Limb (tissue), 2 donors: Measurements from ENCODE around the gene ULK1.
"Not testable (repeated sequence)": the region's sequence is repeated elsewhere in the genome, so short reads cannot be mapped to it uniquely, and the experiment has no call there.

Source experiments
- DNase-seq, 2 donors: peaks; one replicate each; pipeline ENCODE4 v3.0.0-alpha.2; 2016; ENCODE audit errors: extremely low spot score in 2 of 2

The ULK1 gene

GRCh38 chr12:131885543-131886057 lies 8.8 kb upstream of the ULK1 start:
- DNase-seq: no peak

DNA sequence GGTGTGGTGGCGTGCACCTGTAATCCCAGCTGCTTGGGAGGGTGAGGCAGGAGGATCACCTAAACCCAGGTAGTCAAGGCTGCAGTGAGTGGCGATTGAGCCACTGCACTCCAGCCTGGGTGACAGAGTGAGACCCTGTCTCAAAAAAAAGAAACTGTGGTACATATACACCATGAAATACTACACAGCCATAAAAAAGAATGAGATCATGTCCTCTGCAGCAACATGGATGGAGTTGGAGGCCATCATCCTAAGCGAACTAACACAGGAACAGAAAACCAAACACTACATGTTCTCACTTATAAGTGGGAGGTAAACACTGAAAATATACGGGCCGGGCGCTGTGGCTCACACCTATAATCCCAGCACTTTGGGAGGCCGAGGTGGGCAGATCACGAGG lies 2.7 kb upstream of the ULK1 start:
- DNase-seq: not testable (repeated sequence)

- peak in 1 of 2 donors; percentile 25 for DNase-seq
Measured at GRCh38 chr12:131892711-131893604, 1.5 kb upstream of the ULK1 start.

- no peak for DNase-seq
Measured at GRCh38 chr12:131893605-131894312, 663 bp upstream of the ULK1 start.

GRCh38 chr12:131894981-131895639 lies 688 bp downstream of the ULK1 start:
- DNase-seq: peak in 1 of 2 donors; percentile 60

DNA sequence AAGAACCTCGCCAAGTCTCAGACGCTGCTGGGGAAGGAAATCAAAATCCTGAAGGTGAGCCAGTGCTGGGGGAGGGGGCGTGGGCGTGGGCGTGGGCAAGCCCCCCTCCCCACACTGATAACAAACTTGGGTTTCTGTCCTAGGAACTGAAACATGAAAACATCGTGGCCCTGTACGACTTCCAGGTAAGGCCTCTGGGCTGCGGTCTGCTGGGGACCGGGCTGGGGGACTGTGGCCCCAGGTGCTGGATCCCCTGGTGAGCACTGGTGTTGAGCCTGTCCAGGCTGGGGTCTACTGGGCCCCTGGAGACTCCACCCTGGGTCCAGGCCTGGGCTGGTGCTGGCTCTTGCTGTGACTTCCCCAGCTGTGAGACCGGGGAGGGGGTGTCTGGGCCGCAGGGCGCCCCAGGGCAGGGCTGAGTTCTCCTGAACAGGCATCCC lies 1.2 kb downstream of the ULK1 start:
- DNase-seq: no peak

DNA sequence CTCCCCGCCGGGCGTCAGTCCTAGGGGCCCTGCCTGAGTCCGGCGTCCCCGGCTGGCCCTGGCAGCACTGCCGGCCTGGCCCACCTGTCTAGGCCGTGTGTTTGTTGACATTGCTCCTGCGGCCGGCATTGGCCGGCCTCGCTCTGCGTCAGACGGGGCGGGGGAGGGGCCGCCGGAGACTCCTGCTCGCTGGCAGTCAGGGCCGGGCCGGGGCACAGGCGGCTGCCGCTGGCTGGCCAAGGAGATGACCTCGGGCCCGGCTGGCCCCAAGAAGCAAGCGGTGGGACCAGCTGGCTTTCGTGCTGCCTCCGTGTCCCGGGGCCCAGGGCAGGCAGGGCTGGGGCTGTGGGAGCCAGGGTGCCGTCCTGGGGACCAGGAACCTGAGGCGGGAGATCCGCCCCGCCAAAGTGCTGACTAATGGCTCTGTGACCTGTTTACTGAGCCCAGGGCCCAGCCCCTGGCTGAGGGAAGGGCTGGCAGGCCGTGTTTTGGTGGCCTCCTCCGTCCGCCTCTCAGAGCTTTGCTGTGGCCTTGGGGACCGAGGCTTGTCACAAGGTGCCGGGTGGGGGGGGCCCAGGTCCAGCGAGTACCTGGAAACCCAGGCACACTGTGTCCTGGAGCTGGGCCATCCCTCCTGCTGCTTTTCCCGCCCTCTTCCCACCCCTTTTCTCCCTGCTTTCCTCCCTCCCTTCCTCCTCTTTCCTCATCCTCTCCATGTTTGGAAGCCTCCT lies 1.8 kb downstream of the ULK1 start:
- peak; percentile 56 to 84 for DNase-seq

GRCh38 chr12:131896811-131897270 lies 2.4 kb downstream of the ULK1 start:
- DNase-seq: peak in 1 of 2 donors; percentile 10

DNA sequence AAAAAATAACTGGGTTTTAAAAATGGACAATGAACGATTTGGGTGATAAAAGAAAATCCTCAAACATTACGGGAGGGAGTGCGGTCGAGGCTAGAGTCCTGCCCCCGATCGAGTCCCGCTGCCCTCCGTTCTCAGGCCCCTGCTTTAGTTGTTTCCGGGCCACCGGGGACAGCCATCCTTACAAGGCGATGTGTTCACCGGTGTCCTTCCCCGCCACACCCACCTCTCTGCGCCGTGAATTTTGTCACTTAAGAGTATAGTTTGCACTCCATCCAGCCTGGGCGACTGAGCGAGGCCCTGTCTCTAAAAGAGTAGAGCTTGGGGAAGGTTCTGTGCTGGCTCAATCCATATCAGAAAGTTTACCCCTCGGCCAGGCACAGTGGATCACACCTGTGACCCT lies 2.9 kb downstream of the ULK1 start:
- no peak for DNase-seq

- peak in 1 of 2 donors; percentile 24 for DNase-seq
Measured at GRCh38 chr12:131897875-131898274, 3.5 kb downstream of the ULK1 start.

GRCh38 chr12:131900397-131900796 lies 6.0 kb downstream of the ULK1 start:
- DNase-seq: peak in 1 of 2 donors; percentile 30

- no peak for DNase-seq
Measured at GRCh38 chr12:131901431-131902331, 7.3 kb downstream of the ULK1 start.

DNA sequence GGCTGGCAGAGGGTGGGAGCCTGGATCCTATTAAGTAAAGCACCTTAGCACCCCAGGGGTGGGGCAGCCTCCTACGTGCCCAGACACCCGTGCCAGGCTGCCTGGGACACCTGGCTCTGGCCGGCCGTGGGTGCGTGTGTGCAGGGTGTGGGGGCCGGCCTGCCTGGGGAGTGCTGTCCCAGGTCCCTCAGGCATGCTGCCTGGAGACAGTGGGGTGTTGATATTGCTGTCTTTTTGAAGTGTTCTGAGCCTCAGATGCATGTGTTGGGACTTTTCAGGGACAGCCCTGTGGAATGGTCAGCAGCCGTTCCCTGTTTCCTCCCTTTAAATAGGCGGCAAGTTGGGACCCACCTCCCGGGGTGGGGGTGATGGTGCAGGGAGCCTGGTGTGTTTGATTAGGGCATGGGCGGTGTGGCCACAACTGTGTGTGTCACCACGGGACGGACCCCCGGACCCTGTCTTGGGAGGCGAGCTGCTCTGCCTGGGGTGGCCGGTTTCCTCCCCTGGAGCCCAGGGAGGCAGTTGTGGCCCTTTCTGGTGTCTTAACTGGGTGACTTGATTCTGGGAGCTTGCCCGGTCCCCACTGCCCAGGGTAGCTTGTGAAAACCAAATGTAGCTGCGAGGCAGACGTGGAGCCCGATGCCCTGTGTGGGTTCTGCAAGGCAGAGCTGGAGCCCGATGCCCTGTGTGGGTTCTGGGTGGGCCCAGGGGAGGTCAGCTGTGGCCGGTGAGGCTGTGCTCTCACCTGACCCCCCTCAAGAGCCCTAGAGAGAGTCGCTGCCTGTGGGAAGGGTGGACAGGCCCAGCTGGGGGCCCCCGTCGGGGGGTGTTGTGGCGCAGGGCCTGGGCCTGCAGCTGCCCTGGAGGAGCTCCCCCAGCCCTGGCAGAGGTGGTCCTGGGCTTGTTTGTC lies 8.2 kb downstream of the ULK1 start:
- DNase-seq: no peak

DNA sequence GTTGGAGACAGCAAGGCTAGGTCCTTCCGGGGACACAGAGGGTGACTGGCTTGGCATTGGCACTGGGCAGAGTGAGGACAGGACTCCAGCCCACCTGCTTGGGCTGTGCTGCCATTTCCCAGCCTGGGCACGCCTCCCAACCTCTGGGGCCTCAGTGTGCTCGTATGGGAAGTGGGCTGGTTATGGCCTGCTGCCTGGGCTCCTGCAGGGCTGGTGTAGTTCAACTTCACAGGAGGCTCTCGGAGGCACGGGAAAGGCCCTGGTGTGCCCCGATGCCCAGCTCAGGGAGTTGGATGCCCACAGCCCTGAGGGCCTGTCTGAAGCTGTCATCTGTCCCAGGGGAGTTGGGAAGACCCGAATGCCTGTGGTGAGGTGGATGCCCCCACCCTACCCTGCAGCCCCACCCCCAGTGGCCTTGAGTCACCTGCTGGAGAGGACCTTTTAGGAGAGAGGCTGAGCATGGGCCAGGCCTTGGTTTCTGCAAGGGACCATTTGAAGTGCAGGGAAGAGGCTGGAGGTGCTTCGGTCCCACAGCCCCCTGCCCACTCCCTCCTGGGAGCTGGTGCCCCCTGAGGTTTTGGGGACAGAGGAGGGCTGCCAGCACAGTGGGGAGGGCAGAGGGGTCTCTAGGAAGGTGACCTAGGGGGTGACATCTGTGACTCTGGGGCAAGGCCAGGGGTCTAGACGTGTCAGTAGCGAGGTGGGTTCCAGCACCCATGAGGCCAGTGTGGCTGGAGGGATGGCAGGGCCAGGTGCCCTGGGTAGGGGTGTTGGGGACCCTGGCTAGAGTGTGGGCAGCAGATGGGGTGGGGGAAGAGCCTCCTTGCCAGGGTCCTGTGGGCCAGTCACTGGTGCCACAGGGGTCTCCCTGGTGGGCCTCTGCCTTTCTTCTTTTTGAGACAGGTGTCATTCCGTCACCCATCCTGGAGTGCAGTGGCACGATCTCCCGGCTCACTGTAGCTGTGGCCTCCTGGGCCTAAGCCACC lies 9.1 kb downstream of the ULK1 start:
- DNase-seq: no peak

- no peak for DNase-seq
Measured at GRCh38 chr12:131904346-131904745, 9.9 kb downstream of the ULK1 start.

DNA sequence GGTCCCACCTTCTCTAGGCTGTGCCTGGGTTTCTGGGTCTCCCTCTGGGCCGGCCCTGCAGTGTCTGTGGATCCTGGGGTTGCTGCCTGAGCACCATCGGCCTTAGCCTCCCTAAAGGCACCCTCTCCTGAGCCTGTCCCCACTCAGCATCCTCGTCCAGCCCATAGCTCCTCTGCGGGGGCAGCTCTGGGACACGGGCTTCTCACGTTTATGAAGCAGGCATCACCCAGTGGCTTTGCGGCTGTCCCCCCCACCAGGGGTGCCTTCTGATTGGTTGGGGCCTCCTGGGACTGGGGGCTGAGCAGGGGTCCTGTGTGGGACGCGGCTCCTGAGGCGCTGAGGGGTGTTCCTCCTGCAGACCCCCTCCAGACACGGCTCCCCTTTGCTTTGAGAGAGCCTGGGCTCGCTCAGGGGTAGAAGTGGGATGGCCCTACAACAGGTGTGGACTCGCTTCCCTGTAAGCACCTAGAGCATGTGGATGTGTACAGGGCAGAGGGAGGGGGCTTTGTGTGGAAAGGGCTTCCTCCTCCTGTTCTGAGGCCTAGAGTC lies 10.7 kb downstream of the ULK1 start:
- DNase-seq: no peak

DNA sequence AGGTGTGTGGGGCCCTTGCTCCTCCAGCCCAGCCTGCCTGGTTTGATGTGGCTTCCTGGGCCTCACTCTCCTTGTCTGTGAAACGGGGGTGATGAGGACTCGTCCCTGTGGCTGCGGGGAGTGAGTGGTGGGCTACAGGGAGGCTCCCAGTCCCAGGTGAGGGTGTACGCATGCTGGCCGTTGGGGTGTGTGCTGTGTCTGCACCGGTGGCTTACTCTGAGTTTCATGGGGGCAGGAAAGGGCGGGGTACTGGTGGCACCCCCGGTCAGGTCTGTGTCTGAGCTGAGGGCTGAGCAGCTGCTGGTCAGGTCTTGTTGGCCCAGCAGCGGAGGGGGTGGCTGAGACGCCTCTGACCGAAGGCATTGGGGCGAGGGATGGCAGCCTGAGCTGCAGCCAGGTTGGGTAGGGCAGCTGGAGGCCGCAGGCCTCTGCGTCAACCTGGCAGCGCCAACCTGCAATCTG lies 11.2 kb downstream of the ULK1 start:
- DNase-seq: no peak
